HG03521 (cell line): Measurements from ENCODE around the gene TXNRD3.
"Not testable (repeated sequence)": the region's sequence is repeated elsewhere in the genome, so short reads cannot be mapped to it uniquely, and the experiment has no call there.

Experiments
- ATAC-seq: cut with Tn5 transposase; IDR thresholded peaks from one replicate; pipeline ENCODE4 v1.9.1; 2021; ENCODE audit warnings: mild to moderate bottlenecking, moderate library complexity; ENCODE audit not compliant: unreplicated experiment

The TXNRD3 gene

DNA sequence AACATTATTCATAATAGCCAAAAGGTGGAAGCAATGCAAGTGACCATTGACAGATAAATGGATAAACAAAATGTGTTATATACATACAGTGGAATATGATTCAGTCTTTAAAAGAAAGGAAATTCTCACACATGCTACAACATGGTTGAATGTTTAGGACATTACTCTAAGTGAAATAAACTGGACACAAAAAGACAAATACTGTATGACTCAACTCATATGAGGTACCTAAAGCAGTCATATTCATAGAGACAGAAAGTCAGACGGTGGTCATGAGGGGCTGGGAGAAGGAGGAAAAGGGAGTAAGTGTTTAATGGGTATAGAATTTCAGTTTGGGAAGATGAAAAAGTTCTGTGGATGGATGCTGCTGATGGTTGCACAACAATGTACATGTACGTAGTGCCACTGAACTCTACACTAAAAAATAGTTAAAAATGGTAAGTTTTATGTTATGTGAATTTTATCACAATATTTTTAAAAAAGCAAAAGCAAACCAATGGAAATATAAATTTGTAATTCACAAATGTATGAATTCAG, 5.3 kb downstream of the TXNRD3 start:
- no peak for ATAC-seq

DNA sequence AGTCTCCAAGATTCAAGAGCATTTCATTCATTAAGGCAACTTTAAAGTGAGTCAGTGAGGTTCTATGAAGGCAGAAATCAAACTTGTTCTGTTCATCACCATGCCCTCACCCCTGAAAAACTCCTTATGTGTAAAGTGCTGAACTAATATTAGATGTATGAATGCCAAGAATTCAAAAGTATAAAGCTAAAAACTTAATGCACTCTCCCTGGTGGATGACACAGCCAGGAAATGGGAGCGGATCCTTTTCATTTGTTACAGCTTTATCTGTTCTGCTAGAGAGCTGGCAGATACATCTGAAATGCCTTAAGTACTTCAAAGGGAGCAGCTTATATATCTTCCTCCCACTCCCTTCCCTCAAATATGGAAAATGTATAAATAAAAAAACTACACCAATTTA, 8.2 kb downstream of the TXNRD3 start:
- ATAC-seq, result no peak

DNA sequence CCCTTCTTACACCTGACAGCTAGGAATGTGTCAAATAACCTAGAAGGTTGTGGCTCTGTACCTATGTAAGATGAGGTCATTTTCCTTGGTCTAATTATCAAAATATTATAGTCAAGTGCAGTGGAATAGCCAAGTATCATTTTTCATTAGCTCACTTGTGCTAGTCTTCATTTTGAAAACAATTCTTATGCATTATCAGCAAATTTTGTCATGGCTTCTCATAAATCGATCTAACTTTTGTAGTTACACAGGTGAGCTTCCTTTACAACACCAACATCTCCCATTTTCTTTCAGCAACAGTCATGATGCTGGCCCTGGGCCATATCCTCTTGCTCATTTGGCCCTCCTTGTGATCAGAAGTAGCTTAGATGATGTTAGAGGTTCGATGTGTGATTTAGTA, 10.3 kb downstream of the TXNRD3 start:
- no peak for ATAC-seq

DNA sequence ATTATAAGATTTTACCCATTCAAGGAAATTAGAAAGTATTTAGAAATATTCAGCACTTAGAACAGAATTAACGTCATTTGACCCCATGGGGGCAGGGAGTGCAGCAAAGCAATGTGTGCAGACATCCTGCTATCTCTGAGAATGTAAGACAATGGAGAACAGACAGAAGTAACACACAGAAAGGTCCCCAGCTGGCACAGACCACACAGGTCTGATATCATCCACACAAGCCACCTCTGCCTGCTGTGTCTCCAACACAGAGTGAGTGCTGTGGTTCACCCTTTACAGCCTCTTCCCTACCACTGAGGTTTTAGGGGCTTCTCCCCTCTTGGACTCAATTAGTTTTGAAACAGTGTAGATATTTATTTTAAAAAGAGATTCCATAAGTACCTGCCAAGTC, 16.1 kb downstream of the TXNRD3 start:
- ATAC-seq, result no peak

DNA sequence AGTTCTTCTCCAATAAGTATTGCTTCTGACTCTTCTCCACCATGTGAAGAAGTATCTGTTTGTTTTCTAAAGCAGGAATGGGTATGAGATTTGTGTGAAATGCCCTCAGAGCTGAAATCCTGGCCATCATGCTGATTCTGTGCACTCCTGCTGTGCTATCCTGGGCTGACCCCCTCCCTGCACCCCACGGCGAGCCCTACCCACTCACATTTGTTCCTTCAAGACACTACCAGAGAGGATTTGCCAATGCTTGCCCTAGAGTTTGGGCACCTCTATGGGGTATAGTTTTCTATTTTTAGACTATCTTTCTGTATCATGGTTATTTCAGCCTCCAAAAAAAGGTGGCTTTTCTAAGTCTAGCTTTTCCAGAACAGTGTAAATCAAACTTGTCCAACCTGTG, 18.5 kb downstream of the TXNRD3 start:
- no peak for ATAC-seq

DNA sequence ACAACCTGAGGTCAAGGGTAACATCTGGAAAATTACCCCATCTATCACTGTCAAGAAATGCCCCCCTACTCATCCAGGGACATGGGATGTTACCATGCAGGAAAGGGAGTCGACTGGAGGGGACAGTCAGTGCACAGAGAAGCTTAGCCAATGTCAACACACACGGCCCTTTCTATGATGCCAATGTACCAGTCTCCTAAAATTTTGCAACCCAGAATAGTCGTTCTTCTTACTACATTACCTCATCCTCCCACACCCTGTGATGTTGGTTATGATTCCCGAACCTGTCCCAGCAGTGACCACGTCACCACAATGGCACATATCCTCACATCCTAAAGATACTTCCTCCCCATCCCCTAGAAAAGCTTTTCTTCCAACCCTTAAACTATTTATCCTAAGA, 20.1 kb downstream of the TXNRD3 start:
- no peak for ATAC-seq

DNA sequence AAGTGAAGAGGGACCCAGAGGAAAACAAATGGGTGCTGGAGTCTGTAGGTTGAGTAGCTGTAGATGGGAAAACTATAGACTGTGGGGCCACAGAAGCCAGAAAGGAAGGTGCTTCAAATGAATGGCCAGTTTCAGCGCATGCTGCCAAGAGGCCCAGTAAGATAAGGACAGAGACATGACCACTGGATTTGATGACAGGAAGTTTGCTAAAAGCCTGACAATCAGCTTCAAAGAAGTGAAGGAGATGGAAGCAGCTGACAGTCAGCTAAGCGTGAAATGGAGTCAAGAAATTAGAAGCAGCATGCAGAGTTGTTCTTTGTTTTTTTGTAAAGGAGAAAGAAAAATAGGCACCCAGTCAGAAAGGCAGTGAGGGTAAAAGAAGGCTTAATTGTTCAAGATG, 24.9 kb downstream of the TXNRD3 start:
- no peak for ATAC-seq

DNA sequence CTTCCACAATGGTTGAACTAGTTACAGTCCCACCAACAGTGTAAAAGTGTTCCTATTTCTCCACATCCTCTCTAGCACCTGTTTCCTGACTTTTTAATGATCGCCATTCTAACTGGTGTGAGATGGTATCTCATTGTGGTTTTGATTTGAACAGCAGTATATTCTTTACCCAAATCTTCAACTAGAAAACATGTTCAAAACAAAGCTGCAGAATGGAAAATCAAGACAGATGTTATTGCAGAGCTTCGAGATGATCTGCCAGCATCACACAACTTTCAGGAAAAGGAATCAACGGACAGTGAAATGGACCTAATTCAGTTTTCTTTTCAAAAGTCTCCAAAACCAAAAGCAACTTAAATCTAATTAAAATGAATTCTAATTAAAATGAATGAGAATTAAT, 29.2 kb downstream of the TXNRD3 start:
- not testable (repeated sequence) for ATAC-seq

DNA sequence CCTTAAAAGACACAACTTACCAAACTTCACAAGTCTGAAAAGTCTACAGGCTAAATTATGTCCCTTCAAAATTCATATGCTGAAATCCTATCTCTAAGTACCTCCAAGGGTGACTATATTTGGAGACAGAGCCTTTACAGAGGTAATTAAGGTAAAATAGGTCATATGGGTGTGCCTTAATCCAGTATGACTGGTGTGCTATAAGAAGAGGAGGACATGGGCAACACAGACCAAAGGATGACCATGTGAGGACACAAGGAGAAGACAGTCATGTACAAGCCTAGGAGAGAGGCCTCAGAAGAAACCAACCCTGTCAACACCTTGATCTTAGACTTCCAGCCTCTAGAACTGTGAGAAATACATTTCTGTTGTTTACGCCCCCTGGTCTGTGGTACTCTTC, 32.2 kb downstream of the TXNRD3 start:
- ATAC-seq, result no peak

DNA sequence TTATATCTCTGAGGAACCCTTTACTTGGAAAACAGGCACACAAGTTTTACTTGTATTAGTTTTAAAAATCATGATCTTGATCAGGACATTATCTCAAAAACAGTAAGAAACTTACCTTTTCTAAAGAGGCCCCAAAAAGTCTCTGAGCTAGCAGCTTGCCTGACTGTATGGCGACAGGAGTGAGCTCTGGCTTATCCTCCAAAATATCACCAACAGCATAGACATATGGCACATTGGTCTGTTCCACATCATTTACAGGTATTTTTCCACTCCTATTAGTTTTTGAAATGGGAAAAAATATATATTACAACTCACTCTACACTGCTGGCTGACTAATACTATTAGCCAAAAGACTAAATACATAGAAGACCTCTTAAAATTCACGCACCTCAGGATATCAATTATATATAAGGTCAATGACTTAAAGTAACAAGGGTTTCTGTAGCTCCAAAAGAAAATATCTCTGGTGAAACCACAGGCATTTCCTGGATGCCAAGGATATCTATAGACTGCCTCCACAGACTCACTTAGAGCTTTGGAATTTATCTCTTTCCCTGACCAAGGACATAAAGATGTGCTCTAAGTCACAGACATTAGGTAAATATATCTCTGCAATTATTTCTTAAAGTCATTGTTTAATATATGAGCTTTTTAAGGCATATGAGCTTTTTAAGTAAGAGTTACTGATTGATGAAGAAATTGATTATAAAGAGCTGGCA, 33.1 kb downstream of the TXNRD3 start:
- ATAC-seq, result no peak

DNA sequence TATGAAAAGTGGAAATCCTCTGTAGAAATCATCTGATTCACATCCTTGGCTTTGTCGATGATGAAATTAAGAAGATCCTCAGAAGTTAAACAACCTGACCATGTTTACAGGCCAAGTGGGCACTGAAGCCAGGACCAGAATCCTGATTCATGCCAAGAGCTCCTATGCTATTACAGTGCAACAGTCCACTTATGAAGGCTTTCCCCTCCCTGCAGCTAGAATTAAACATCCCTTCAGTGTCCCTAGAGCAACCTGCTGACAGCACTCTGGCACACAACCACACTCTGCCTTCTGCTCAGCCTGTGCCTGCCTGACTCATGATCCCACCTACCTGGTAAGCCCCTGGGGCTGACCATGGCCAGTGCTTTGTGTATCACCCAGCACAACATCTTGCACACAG, 33.8 kb downstream of the TXNRD3 start:
- ATAC-seq, result no peak

DNA sequence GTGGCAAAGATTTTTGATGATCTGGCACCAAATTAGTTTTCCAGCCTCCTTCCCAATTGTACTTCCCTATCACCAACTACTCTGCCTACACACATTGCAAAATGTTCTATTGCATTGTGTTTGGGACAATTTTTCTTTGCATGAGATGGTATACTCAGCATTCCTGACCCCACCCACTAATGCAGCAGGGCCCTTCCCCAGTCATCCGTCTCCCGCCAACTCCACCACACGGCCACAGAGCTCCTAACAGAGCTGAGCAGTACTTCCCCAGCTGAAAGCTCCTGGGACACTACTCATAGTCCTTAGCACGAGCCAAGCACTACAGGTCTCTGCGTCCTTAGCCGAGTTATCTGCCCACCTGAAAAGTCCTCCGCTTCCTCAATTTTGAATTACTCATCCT, 34.2 kb downstream of the TXNRD3 start:
- no peak for ATAC-seq

DNA sequence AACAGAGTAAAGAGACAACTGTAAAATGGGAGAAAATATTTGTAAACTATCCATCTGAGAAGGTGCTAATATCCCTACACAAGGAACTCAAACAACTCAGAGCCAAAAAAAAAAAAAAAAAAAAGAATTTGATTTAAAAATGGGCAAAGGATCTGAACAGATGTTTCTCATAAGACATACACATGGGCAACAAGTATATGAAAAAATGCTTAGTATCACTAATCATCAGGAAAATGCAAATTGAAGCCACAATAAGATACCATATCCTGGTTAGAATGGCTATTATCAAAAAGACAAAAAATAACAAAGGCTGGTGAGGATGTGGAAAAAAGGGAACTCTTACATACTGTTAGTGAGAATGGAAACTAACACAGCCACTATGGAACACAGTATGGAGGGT, 36.2 kb downstream of the TXNRD3 start:
- ATAC-seq, result no peak

DNA sequence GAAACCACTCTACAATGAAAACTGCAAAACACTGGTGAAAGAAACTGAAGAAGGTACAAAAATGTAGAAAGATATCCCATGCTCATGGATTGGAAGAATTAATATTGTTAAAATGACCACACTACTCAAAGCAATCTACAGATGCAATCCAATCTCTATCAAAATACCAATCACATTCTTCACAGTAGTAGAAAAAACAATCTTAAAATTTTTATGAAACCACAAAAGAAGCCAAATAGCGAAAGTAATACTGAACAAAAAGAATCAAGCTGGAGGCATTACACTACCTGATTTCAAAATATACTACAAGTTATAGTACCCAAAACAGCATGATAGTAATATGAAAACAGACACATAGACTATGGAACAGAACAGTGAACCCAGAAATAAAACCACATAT, 36.9 kb downstream of the TXNRD3 start:
- no peak for ATAC-seq

DNA sequence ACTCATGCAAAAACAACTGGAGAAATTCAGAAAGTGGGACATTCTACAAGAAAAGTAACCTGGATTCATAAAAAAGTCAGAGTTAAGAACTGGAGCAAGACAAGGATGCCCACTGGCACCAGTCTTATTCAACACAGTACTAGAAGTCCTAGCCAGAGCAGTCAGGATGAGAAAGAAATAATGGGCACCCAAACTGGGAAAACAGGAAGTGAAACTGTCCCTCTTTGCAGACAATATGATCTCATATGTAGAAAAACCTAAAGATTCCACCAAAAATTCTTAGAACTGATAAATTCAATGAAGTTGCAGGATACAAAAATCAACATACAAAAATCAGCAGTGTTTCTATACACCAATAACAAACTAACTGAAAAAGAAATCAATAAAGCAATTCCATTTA, 37.4 kb downstream of the TXNRD3 start:
- no peak for ATAC-seq

DNA sequence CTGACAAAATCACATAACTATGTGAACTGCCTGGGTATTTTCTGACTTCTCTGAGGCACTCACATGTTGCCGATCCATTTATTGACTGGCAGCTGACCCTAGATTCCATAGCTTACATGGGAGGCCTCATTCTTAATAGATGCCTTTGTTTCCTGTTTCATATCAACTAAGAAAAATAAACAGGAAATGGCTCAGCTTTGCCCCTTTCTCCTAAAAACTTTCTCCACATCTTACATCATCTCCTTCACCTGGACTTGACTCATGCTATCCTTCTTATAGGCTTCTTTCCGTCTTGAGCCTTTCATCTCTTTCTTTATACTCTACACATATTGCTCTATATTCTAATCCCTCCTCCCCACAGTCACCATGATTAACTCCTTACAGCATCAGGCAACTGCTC, 38.0 kb downstream of the TXNRD3 start:
- ATAC-seq, result no peak

DNA sequence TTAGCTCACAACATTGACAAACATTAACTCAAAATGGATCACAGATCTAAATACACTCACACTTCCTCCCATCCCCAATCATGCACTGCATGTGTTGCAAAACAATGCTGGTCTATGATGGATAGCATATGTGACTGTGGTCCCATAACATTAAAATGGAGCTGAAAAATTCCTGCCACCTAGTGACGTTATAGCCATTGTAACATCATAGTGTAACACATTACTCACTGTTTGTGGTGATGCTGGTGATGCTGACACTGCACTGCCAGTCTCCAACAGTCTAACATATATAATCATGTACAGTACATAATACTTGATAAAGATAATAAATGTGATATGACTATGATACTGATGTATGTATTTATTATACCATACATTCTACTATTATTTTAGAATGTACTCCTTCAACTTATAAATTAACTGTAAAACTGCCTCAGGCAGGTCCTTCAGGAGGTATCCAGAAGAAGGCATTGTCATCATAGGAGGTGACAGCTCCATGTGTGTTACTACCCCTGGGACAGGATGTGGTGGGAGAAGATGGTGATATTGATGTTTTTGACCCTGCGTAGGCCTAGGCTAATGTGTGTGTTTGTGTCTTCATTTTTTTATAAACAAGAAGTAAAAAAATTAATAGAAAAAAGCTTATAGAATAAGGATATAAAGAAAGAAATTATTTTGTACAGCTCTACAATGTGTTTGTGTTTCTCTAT, 41.3 kb downstream of the TXNRD3 start:
- no peak for ATAC-seq

DNA sequence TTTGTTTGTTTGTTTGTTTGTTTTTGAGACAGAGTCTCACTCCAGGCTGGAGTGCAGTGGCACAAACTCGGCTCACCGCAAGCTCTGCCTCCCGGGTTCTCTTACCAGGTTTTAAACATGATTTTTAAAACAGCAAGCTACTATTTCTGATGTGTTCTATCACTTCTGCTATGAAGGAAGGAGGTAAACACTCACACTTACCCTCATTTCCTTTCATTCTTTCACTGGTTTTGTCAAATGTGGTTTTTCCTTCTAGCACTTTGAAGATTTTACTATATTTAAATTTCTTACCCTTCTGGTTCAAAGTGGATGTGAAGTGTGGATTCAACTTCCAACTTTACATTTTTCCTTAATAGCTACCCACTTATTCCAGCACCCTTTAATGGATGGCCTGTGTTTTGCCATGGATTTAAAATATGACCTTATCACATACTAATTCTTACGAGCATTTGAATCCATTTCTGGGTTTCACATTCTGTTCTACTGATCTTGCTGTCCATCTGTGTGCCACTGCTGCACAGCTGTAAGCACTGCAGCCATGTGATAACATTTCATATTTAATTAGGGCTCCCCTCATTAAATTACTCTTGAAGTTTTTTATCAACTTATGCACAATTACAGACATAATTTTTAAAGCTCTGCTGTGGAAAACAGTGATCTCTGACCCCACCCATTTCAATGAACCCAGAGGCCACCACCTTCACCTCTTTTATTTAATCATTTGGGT, 42.3 kb downstream of the TXNRD3 start:
- ATAC-seq, result no peak

DNA sequence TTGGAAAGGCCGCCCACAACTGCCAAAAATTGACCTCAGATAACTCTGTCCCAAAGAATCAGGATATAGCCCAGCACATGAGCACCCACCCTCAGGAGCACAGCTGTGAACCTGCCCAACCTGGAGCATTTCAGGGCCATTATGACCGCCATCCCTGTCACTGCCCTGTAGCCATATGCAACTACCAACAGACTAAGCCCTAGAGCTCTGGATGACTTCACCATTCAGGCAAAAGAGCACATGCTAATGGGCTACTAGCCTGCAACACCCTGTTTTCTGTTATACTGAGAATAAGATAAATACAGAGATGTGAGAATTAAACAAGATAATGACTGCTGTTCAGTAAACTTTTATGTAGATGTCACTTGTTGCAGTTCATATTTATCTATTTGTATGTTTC, 45.0 kb downstream of the TXNRD3 start:
- no peak for ATAC-seq

DNA sequence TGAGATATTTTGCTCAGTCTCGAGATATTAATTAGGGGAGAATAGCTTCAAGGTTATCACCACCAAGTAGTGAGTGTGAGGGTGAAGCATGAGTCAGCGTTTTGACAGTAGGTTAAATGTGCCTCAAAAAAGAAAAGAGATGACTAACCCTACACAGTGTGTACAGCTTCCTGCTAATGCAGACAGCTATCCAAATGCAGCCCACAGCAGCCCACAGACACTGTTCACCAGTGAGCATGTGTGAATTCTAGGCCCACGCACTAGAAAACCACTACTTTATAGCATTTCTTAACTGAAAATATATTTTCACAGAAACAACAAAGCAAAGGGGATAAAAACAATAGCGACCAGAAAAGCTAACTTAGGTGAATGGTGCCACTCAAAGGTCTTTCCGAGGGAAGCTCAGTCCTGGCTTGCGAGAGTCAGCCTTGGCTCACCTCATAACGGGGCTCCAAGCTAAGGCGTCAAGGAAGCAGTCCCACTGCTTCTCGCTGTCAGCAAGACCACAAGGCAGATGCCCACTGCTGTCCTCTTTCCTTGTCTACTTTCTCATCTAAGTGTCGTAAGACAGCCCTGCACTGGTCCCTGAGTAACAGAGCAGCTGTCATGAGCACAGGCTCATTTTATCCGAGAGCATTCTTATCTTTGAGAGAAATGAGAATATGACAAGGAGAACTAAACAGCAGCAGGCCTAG, 47.6 kb downstream of the TXNRD3 start:
- no peak for ATAC-seq

DNA sequence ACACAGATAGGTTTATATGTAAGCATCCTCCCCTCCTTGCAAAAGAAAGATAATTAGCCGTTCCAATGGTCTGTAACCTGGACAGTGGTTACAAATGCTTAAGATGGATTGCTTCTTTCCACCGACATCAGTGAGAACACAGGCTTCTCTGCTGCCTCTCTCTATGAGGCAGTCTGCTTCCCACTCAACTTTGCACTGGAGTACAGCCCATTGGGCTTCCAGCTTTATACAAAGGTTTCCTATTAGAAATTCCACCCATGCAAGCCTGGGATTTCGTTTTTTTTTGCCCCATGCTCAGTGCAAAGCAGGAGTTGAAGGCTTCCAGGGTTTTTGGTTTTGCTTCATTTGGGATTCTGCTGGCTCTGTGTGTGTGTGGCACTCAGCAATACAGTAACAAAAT, 48.9 kb downstream of the TXNRD3 start:
- no peak for ATAC-seq
